ENCODE data around the gene ELN.

ELN gene

DNA sequence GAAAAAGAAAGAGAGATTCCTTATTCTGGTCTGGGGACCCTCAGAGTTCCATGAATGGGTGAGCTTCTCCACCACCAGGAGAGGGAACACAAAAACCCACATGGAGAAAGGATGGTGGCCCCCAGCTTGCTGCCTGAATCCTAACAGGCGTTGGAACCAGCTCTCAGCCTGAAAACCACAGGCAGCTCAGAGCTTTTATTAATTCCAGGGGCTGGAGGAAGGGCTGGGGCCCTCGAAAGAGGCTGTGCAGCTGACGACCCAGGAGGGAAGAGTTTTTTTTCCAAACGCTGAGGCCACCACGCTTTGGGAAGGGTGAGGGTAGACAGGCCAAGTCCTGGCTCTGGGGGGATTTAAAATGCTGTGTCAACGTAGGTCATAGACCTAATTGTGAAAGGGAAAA, 10.8 kb upstream of the ELN start:
- no peaks in the 10 kb centered on the region for H3K9me3 ChIP-seq (ENCODE audit: low read length)
- no peak overlapping the region for H3K9ac ChIP-seq (ENCODE audit: low read length)
- no peak overlapping the region for H3K4me3 ChIP-seq (ENCODE audit: low read depth in 1 of 2, low read length in 2 of 2)
- no peak overlapping the region for H3K27ac ChIP-seq (ENCODE audit: low read depth, low read length)
- H3K36me3 ChIP-seq (ENCODE audit: insufficient read depth, low read length): no peaks in the 10 kb centered on the region
- H3K27me3 ChIP-seq (ENCODE audit: control insufficient read depth in 1 of 2, insufficient read depth in 2 of 2, low read length in 2 of 2): no peaks in the 10 kb centered on the region
- peaks cover 10% of the 10 kb centered on the region for H3K4me1 ChIP-seq (ENCODE audit: insufficient read depth, low read length)

DNA sequence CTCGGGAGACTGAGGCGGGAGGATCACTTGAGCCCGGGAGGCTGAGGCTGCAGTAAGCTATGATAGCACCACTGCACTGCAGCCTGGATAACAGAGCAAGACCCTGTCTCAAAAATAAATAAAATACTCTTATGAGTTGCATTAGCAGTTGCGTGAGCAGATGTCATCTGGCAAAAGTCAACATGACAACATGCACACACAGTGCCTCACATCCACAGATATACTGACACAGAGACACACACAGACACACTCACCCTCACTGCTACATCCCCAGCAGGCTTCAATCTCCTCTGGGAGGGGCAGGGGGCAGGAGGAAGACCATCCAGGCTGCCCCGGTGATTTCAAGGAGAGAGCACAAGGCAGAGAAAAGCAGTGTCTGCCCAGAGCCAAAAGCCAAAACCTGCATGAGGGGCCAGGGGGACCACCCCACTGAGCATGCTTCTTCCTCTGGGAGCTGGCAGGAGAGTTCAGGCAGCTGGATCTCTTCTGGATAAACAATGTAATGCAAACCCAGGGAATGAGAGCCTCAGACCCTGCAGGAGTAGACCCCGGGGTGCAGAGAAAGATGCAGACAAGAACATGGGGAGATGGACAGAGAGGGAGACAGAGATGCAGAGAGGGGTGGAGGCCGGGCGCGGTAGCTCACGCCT, 9.6 kb upstream of the ELN start:
- Histone ChIP-seq H3K27ac (ENCODE audit: low read depth, low read length) (no peak overlapping the region), H3K4me3 (ENCODE audit: low read depth in 1 of 2, low read length in 2 of 2) (no peak overlapping the region), H3K9ac (ENCODE audit: low read length) (no peak overlapping the region), H3K27me3 (ENCODE audit: control insufficient read depth in 1 of 2, insufficient read depth in 2 of 2, low read length in 2 of 2) (no peaks in the 10 kb centered on the region), H3K4me1 (ENCODE audit: insufficient read depth, low read length) (peaks cover 9% of the 10 kb centered on the region), H3K36me3 (ENCODE audit: insufficient read depth, low read length) (no peaks in the 10 kb centered on the region), H3K9me3 (ENCODE audit: low read length) (no peaks in the 10 kb centered on the region)

DNA sequence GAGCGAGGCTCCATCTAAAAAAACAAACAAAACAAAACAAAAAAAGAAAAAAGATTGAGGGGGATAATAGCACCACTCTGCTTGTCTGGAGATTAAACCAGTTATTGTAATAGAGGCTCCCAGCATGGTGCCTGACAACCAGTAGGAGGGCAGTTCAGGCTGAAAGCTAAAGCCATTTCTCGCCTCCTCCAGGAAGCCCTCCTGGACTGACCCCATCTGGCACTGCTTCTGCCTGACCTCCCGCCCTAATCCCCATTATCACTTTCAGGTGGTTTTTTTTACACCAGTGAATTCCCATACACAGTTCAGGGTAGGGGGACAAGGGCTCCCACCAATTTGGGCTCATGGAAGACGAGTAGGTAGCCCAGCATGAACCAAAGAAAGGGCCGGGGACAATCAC, 8.8 kb upstream of the ELN start:
- no peak overlapping the region for H3K27ac ChIP-seq (ENCODE audit: low read depth, low read length)
- no peaks in the 10 kb centered on the region for H3K36me3 ChIP-seq (ENCODE audit: insufficient read depth, low read length)
- H3K4me3 ChIP-seq (ENCODE audit: low read depth in 1 of 2, low read length in 2 of 2): no peak overlapping the region
- H3K9me3 ChIP-seq (ENCODE audit: low read length): no peaks in the 10 kb centered on the region
- H3K27me3 ChIP-seq (ENCODE audit: control insufficient read depth in 1 of 2, insufficient read depth in 2 of 2, low read length in 2 of 2): no peaks in the 10 kb centered on the region
- peaks cover under 1% of the 10 kb centered on the region for H3K4me1 ChIP-seq (ENCODE audit: insufficient read depth, low read length)
- no peak overlapping the region for H3K9ac ChIP-seq (ENCODE audit: low read length)

DNA sequence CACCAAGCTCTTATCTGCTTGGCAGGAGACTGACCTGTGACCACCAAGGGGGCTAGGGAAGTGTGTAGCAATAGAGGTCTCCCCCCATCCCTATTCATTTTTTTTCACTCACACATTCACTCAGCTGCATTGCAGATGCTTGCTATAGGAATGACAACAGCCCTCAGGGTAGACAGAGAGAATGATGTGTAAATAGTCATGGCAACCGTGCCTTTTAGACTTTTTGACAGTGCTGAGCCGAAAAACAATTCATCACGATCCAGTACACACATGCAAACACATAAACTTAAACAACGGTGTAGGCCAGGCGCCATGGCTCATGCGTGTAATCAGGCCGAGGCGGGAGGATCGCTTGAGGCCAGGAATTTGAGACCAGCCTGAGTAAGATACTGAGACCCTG, 7.6 kb upstream of the ELN start:
- H3K27ac ChIP-seq (ENCODE audit: low read depth, low read length): no peak overlapping the region
- no peak overlapping the region for H3K9ac ChIP-seq (ENCODE audit: low read length)
- H3K4me3 ChIP-seq (ENCODE audit: low read depth in 1 of 2, low read length in 2 of 2): no peak overlapping the region
- H3K4me1 ChIP-seq (ENCODE audit: insufficient read depth, low read length): no peaks in the 10 kb centered on the region
- no peaks in the 10 kb centered on the region for H3K27me3 ChIP-seq (ENCODE audit: control insufficient read depth in 1 of 2, insufficient read depth in 2 of 2, low read length in 2 of 2)
- H3K36me3 ChIP-seq (ENCODE audit: insufficient read depth, low read length): no peaks in the 10 kb centered on the region
- no peaks in the 10 kb centered on the region for H3K9me3 ChIP-seq (ENCODE audit: low read length)

DNA sequence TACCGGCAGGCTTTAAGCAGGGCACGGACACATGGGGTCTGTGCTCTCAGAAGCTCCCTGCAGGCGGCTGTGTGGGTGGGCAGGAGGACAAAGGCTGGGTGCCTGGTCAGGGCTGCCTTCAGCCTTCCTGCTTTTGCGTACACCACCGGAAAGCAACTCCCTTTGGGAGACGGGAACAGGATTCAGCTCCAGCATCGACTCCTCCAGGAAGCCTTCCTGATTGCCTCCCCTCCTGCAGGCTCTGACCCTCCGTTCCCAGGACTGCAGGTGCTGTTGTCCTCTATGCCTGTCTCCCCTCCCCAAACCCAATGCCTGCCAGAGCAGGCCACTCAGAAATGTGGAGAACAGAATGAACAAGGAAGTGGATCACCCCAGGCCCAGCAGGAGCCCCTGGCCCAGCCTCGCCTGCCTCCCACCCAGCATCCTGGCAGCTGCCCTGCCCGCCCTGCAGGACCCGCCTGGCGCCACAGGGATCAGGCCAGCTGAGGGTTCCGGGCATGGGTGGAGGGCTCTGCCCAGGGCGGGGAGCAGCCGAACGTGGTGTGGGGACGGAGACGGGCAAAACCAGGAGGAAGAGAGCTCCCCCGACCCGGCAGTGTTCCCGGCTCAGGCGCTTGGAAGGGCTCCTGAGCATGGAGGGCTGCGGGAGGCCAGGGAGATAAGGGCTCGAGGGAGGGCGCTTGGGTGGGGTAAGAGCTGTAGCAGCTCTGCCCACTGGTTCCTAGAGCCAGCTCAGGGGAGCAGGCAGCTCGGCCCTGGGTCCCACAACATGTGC, 6.2 kb upstream of the ELN start:
- Histone ChIP-seq H3K9ac (ENCODE audit: low read length) (no peak overlapping the region), H3K27me3 (ENCODE audit: control insufficient read depth in 1 of 2, insufficient read depth in 2 of 2, low read length in 2 of 2) (no peaks in the 10 kb centered on the region), H3K27ac (ENCODE audit: low read depth, low read length) (no peak overlapping the region), H3K4me3 (ENCODE audit: low read depth in 1 of 2, low read length in 2 of 2) (no peak overlapping the region), H3K36me3 (ENCODE audit: insufficient read depth, low read length) (no peaks in the 10 kb centered on the region), H3K4me1 (ENCODE audit: insufficient read depth, low read length) (peaks cover 6% of the 10 kb centered on the region), H3K9me3 (ENCODE audit: low read length) (no peaks in the 10 kb centered on the region)

DNA sequence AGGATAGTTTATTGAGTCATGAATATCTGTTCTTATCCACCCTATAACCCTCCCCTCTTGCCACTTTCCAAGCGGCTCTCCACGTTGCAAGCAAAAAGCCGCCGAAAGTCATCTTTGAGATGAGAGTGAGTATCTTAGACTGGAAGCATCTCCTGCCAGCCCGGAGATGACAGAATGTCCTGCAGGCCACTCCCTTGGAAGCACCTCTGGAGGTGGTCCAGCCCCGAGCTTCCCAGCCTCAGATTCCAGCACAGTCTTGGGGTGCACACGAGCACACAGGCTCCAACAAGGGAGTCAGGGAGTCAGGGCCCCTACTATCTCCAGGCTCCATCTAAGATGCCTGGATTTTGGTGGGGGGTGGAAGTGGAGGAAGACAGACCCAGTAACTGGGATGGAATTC, 5.5 kb upstream of the ELN start:
- Histone ChIP-seq H3K9me3 (ENCODE audit: low read length) (no peaks in the 10 kb centered on the region), H3K27me3 (ENCODE audit: control insufficient read depth in 1 of 2, insufficient read depth in 2 of 2, low read length in 2 of 2) (no peaks in the 10 kb centered on the region), H3K4me3 (ENCODE audit: low read depth in 1 of 2, low read length in 2 of 2) (no peak overlapping the region), H3K4me1 (ENCODE audit: insufficient read depth, low read length) (peaks cover 13% of the 10 kb centered on the region), H3K36me3 (ENCODE audit: insufficient read depth, low read length) (no peaks in the 10 kb centered on the region), H3K9ac (ENCODE audit: low read length) (no peak overlapping the region), H3K27ac (ENCODE audit: low read depth, low read length) (no peak overlapping the region)

DNA sequence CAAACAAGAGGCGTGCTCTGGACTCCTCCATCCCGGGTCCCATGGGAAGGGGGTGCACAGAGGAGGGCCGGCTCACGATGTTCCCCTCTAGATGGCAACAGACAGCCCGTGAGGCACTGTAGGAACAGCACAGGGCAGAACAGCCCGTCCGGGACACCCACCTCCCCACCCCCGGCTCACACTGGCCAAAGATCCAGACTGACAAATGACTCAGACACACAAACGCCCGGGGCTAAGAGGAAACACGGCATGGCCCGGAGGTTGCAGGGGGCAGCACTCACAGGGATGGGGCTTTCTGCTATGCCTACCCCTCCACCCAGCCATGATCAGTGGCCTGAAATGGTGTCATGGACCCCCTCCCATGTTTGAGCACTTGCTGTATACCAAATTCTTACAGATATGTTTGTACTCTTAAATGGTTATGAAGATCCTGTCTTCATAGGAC, 4.9 kb upstream of the ELN start:
- Histone ChIP-seq H3K4me3 (ENCODE audit: low read depth in 1 of 2, low read length in 2 of 2) (no peak overlapping the region), H3K27ac (ENCODE audit: low read depth, low read length) (no peak overlapping the region), H3K9me3 (ENCODE audit: low read length) (no peaks in the 10 kb centered on the region), H3K36me3 (ENCODE audit: insufficient read depth, low read length) (no peaks in the 10 kb centered on the region), H3K9ac (ENCODE audit: low read length) (no peak overlapping the region), H3K27me3 (ENCODE audit: control insufficient read depth in 1 of 2, insufficient read depth in 2 of 2, low read length in 2 of 2) (no peaks in the 10 kb centered on the region), H3K4me1 (ENCODE audit: insufficient read depth, low read length) (peaks cover 15% of the 10 kb centered on the region)

DNA sequence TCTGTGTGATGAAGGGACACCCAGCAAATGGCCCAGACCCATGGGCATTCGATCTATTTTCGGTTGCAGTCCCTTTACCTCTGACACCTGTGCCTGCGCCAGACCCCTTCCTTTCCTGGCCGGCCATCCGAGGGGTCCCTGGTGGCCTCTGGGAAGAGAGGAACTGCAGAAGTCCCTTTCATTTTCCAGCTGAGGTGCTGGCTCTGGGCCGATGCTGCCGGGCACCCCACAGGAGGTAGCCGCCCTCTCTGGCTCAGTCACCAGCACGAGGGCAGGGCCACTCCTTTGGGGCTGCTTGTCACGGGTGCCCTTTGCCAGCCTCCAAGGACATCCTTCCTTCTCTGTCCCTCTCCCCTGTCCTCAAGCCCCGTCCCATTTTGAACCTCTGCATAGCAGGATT, 4.2 kb upstream of the ELN start:
- Histone ChIP-seq H3K4me1 (ENCODE audit: insufficient read depth, low read length) (peaks cover 15% of the 10 kb centered on the region), H3K27ac (ENCODE audit: low read depth, low read length) (no peak overlapping the region), H3K9me3 (ENCODE audit: low read length) (no peaks in the 10 kb centered on the region), H3K27me3 (ENCODE audit: control insufficient read depth in 1 of 2, insufficient read depth in 2 of 2, low read length in 2 of 2) (no peaks in the 10 kb centered on the region), H3K4me3 (ENCODE audit: low read depth in 1 of 2, low read length in 2 of 2) (no peak overlapping the region), H3K9ac (ENCODE audit: low read length) (no peak overlapping the region), H3K36me3 (ENCODE audit: insufficient read depth, low read length) (no peaks in the 10 kb centered on the region)

DNA sequence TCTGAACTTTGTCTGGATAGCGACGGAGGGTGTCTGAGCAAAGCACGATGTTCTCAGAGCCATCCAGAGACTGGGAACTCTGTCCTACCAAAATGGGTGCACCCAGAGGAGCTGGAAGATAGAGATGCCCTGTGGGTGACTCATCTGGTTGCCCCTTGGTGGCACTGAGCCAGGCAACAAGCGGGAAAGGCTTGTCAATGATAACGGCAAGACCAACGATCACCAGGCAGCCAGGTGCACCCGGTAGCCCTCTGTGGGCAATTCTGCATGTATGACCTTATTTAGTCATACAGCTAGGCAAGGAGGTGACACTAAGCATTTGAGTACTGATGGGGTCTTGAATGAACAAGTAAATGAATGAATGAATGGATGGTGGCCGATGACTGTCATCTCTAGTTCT, 2.8 kb upstream of the ELN start:
- no peak overlapping the region for H3K27ac ChIP-seq (ENCODE audit: low read depth, low read length)

DNA sequence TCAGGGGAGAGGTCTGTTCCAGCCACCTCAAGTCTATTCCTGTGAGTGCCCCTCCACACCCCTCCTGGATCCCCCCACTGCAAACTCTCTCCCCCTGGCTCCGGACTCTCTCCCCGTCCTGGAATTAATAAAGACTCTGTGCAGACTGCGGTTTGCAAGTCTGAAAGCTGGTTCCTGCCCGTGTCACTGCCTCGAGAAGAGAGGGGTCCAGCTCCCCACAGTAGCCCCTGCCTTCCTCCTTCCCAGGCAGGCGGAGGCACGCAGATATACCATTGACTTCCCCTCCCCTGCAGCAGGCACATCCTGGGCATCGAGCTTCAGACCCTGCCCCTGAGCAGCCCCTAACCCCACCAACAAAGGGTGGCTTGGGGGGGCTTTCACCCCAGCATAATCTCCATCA, 2.2 kb upstream of the ELN start:
- Histone ChIP-seq H3K27ac (ENCODE audit: low read depth, low read length) (no peak overlapping the region), H3K9ac (ENCODE audit: low read length) (no peak overlapping the region), H3K27me3 (ENCODE audit: control insufficient read depth in 1 of 2, insufficient read depth in 2 of 2, low read length in 2 of 2) (no peaks in the 10 kb centered on the region), H3K4me3 (ENCODE audit: low read depth in 1 of 2, low read length in 2 of 2) (no peak overlapping the region), H3K36me3 (ENCODE audit: insufficient read depth, low read length) (no peaks in the 10 kb centered on the region), H3K9me3 (ENCODE audit: low read length) (no peaks in the 10 kb centered on the region), H3K4me1 (ENCODE audit: insufficient read depth, low read length) (peaks cover 31% of the 10 kb centered on the region)

More for the DNA sequence above, 2.8 kb upstream of the ELN start:
- H3K9me3 ChIP-seq (ENCODE audit: low read length): no peaks in the 10 kb centered on the region
- no peaks in the 10 kb centered on the region for H3K36me3 ChIP-seq (ENCODE audit: insufficient read depth, low read length)
- H3K9ac ChIP-seq (ENCODE audit: low read length): no peak overlapping the region
- H3K4me3 ChIP-seq (ENCODE audit: low read depth in 1 of 2, low read length in 2 of 2): no peak overlapping the region
- peaks cover 28% of the 10 kb centered on the region for H3K4me1 ChIP-seq (ENCODE audit: insufficient read depth, low read length)
- no peaks in the 10 kb centered on the region for H3K27me3 ChIP-seq (ENCODE audit: control insufficient read depth in 1 of 2, insufficient read depth in 2 of 2, low read length in 2 of 2)

DNA sequence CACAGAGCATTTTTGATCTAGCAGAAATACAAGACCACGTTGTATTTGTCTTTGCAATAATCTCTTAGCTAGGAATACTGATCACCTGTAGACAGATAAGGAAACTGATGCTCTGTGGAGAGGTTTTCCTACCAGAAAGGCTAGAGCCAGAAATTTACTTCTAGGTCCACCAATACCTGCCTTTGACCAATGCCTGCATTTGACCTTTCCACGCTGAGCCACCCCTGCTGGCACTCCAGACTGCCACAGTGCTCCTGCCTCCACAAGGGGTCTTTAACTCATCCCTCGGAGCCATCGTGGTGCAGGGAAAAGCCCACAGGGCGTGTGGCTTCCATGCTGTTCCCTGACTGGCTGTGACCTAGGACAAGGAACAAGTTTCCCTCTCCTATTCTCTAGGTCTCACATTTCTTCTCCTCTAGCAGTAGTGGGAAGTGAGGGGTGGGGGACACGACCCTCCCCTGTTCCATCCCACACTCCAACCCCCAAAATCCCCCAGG, 1.5 kb upstream of the ELN start:
- no peaks in the 10 kb centered on the region for H3K27me3 ChIP-seq (ENCODE audit: control insufficient read depth in 1 of 2, insufficient read depth in 2 of 2, low read length in 2 of 2)
- no peaks in the 10 kb centered on the region for H3K9me3 ChIP-seq (ENCODE audit: low read length)
- H3K4me3 ChIP-seq (ENCODE audit: low read depth in 1 of 2, low read length in 2 of 2): no peak overlapping the region
- peaks cover 39% of the 10 kb centered on the region for H3K4me1 ChIP-seq (ENCODE audit: insufficient read depth, low read length)
- no peak overlapping the region for H3K9ac ChIP-seq (ENCODE audit: low read length)
- H3K36me3 ChIP-seq (ENCODE audit: insufficient read depth, low read length): no peaks in the 10 kb centered on the region
- peak overlapping the region; percentile 89 for H3K27ac ChIP-seq (ENCODE audit: low read depth, low read length)

All from muscle layer of colon (tissue), 2 donors.